Thyroid gland (tissue), 4 donors: Measurements from ENCODE around the gene AKAP10. TPM values are rescaled to one million over a fixed set of nuclear protein-coding genes. Genes with fewer than 3 reads are reported as not detected.

ENCODE experiments used
- DNase-seq, 2 donors: peaks; one replicate each; pipeline ENCODE4 v3.0.0-alpha.2; 2019
- H3K27ac ChIP-seq, 3 donors: fragments of 200-600 bp; sonication (generic); 1 replicate in 2 of 3; 2 replicates in 1 of 3; pipeline ENCODE4 v1.5.1; 2016 to 2019; ENCODE audit warnings: mild to moderate bottlenecking in 1 of 3, moderate library complexity in 1 of 3
- H3K27me3 ChIP-seq: fragments of 200-600 bp; sonication (generic); one replicate; pipeline ENCODE4 v1.5.1; 2019
- H3K36me3 ChIP-seq, 2 donors: fragments of 200-600 bp; sonication (generic); one replicate each; pipeline ENCODE4 v1.5.1; 2016 to 2019
- H3K4me1 ChIP-seq, 2 donors: fragments of 200-600 bp; sonication (generic); one replicate each; pipeline ENCODE4 v1.5.1; 2017 to 2019
- H3K4me3 ChIP-seq, 3 donors: fragments of 200-600 bp; sonication (generic); replicated peaks in 1 of 3; 1 replicate in 2 of 3; 2 replicates in 1 of 3; pipeline ENCODE4 v1.5.1; 2016; ENCODE audit warnings: mild to moderate bottlenecking in 1 of 3
- H3K9me3 ChIP-seq: fragments of 200-600 bp; sonication (generic); one replicate; pipeline ENCODE4 v1.5.1; 2017
- POLR2A ChIP-seq, 2 donors: fragments of 450-650 bp; IDR thresholded peaks; one replicate each; pipeline ENCODE4 v1.6.1; 2017; ENCODE audit warnings: antibody characterized with exemption in 2 of 2, mild to moderate bottlenecking in 2 of 2, moderate library complexity in 1 of 2
- WGBS, 2 donors: methylation state at CpG; one replicate each; pipeline ENCODE4 v1.1.5; 2017; 5-methylcytosine and 5-hydroxymethylcytosine counted together
- intact Hi-C: fragments of 100-400 bp; cut with DNase I; formaldehyde crosslinking; loops from one replicate; pipeline ENCODE4 v1.15.1; 2023
- total RNA-seq, 4 donors: library from RNA; depleted of rRNA; stranded (reverse); fragments of >200 nt; gene quantifications; one replicate each; pipeline ENCODE4 v1.2.3, GENCODE V29; 2016
- TF ChIP-seq, protein P1 (sequence below), 6 experiments: fragments of 200-600 bp in 3 of 6; fragments of 450-650 bp in 3 of 6; sonication (generic) in 3 of 6; IDR thresholded peaks; one replicate each; pipeline ENCODE4 v1.5.1; 2016 to 2019; ENCODE audit warnings: antibody characterized with exemption in 6 of 6, mild to moderate bottlenecking in 2 of 6, inconsistent platforms in 1 of 6, moderate library complexity in 1 of 6

Gene AKAP10
- total RNA-seq, 4 donors from 2014 or later, result 34.6 to 65.0 (median 42.0) TPM

DNA sequence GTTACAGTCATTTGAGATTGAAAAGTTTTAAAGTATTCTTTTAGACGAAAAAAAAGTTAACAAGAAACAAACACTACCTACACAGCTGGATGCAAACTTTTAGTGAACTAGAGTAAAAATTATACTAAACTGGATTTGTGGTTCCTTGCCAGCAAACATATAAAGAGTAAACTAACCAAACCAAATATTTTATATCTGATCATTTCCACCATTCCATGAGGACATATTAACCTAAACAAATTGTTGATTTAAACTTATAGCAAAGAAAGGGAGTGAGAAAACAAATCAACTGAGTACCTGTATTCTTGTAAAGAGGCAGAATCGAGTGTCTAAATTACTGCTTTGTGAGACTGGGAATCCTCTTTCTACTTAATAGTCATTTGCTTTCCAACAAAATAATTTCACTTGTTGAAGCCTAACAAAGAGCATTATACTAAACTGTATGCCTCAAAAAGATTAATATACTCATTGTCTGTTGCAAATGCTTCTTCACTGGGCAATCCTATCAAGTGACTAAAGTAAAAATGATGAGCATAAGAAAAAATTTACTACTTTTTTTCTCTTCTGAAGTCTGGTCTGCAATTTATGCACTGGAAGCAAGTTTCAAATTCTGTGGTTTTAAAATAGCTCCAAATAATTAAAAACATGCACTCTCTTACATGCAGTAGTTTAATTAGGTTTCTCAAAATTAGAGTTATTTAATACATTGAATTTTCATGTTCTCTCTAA lies 37.5 kb downstream of the AKAP10 start:
- Histone ChIP-seq H3K27ac (peak overlapping the region; percentile 12 to 76 (median 16)), H3K9me3 (no peaks in the 10 kb centered on the region), H3K4me1 (peaks cover 3 to 68% of the 10 kb centered on the region in 2 donors), H3K36me3 (peaks cover 7 to 11% of the 10 kb centered on the region in 2 donors), H3K27me3 (no peaks in the 10 kb centered on the region), H3K4me3 (no peak overlapping the region)
- no peak for DNase-seq
- intact Hi-C loops, result no loop called here
- 77 to 85% methylated on average over 2 of the region's 2 CpGs for WGBS, 2 donors
- no peak for TF ChIP-seq POLR2A (IDR thresholded peaks at IDR 0.05)
- TF ChIP-seq, protein P1, sequence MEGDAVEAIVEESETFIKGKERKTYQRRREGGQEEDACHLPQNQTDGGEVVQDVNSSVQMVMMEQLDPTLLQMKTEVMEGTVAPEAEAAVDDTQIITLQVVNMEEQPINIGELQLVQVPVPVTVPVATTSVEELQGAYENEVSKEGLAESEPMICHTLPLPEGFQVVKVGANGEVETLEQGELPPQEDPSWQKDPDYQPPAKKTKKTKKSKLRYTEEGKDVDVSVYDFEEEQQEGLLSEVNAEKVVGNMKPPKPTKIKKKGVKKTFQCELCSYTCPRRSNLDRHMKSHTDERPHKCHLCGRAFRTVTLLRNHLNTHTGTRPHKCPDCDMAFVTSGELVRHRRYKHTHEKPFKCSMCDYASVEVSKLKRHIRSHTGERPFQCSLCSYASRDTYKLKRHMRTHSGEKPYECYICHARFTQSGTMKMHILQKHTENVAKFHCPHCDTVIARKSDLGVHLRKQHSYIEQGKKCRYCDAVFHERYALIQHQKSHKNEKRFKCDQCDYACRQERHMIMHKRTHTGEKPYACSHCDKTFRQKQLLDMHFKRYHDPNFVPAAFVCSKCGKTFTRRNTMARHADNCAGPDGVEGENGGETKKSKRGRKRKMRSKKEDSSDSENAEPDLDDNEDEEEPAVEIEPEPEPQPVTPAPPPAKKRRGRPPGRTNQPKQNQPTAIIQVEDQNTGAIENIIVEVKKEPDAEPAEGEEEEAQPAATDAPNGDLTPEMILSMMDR (IDR thresholded peaks at IDR 0.05), result no peak

DNA sequence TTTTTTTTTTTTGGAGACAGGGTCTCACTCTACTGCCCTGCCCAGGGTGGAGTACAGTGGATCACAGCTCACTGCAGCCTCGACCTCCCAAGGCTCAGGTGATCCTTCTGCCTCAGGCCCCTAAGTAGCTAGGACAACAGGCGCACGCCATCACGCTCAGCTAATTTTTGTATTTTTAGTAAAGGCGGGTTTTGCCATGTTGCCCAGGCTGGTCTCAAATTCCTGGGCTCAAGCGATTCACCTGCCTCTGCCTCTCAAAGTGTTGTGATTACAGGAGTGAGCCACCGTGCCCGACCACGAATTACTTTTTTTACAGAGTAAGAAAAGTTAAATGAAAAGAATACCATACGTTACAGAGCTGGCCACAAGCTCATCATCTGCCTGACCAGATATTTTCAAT lies 38.9 kb downstream of the AKAP10 start:
- 47% methylated on average over 10 of the region's 10 CpGs for WGBS, 2 donors
- peaks cover 18% of the 10 kb centered on the region in 2 donors for H3K36me3 ChIP-seq
- no peak overlapping the region for H3K4me3 ChIP-seq
- peak; percentile 78 to 84 for DNase-seq
- peaks cover 3 to 63% of the 10 kb centered on the region in 2 donors for H3K4me1 ChIP-seq
- intact Hi-C loops, result no loop called here
- H3K9me3 ChIP-seq, result no peaks in the 10 kb centered on the region
- no peaks in the 10 kb centered on the region for H3K27me3 ChIP-seq
- H3K27ac ChIP-seq, result peak overlapping the region in 2 of 3 donors; percentile 52 to 76
- TF ChIP-seq, protein P1 (IDR thresholded peaks at IDR 0.05), result no peak
- TF ChIP-seq POLR2A (IDR thresholded peaks at IDR 0.05), result no peak

- H3K4me3 ChIP-seq, result no peak overlapping the region
- DNase-seq, result no peak
- peaks cover 18% of the 10 kb centered on the region in 2 donors for H3K36me3 ChIP-seq
- no peaks in the 10 kb centered on the region for H3K9me3 ChIP-seq
- H3K27me3 ChIP-seq, result no peaks in the 10 kb centered on the region
- no peak for TF ChIP-seq POLR2A (IDR thresholded peaks at IDR 0.05)
- TF ChIP-seq, protein P1 (IDR thresholded peaks at IDR 0.05), result no peak
- H3K4me1 ChIP-seq, result peaks cover 3 to 51% of the 10 kb centered on the region in 2 donors
- 64% methylated on average over 2 of the region's 2 CpGs for WGBS, 2 donors
- intact Hi-C loops, result no loop called here
- H3K27ac ChIP-seq, result peak overlapping the region; percentile 3 to 76 (median 52)
Measured at GRCh38 chr17:19937522-19937921, 40.1 kb downstream of the AKAP10 start.

GRCh38 chr17:19935169-19935568 lies 42.5 kb downstream of the AKAP10 start:
- Histone ChIP-seq H3K9me3 (no peaks in the 10 kb centered on the region), H3K27ac (no peak overlapping the region), H3K36me3 (peaks cover 32 to 36% of the 10 kb centered on the region in 2 donors), H3K27me3 (no peaks in the 10 kb centered on the region), H3K4me3 (no peak overlapping the region), H3K4me1 (peaks cover 0 to 28% of the 10 kb centered on the region in 2 donors)
- intact Hi-C loops, result no loop called here
- 95 to 99% methylated on average over 2 of the region's 2 CpGs for WGBS, 2 donors
- DNase-seq, result no peak
- TF ChIP-seq, protein P1 (IDR thresholded peaks at IDR 0.05), result no peak
- no peak for TF ChIP-seq POLR2A (IDR thresholded peaks at IDR 0.05)

GRCh38 chr17:19933628-19934027 lies 44.0 kb downstream of the AKAP10 start:
- no peak overlapping the region for H3K4me3 ChIP-seq
- H3K27ac ChIP-seq, result no peak overlapping the region
- TF ChIP-seq, protein P1 (IDR thresholded peaks at IDR 0.05), result no peak
- TF ChIP-seq POLR2A (IDR thresholded peaks at IDR 0.05), result no peak
- peaks cover 0 to 14% of the 10 kb centered on the region in 2 donors for H3K4me1 ChIP-seq
- no peaks in the 10 kb centered on the region for H3K9me3 ChIP-seq
- no peak for DNase-seq
- intact Hi-C loops, result no loop called here
- WGBS, 2 donors, result 97 to 98% methylated on average over 5 of the region's 5 CpGs
- H3K27me3 ChIP-seq, result no peaks in the 10 kb centered on the region
- H3K36me3 ChIP-seq, result peaks cover 32 to 40% of the 10 kb centered on the region in 2 donors
